Calu3 (cell line): ENCODE results near the gene DLGAP1. TPM values are rescaled to one million over a fixed set of nuclear protein-coding genes. Genes with fewer than 3 reads are reported as not detected.
A peak's percentile ranks its signal among the peaks of the same experiment; 100 is the strongest.
"Not testable (repeated sequence)": the region's sequence is repeated elsewhere in the genome, so short reads cannot be mapped to it uniquely, and the experiment has no call there.

Experiments used
- BruUV-seq: library from RNA; stranded (reverse); fragments of 400-500 nt; replicated peaks from 2 replicates; lab custom pipeline; 2021; lab: Mats Ljungman, UMichigan
- CTCF ChIA-PET: fragments of 300-600 bp; sonication (Branson Sonifier 250); formaldehyde crosslinking; loops from one replicate; lab custom pipeline; 2022; ENCODE audit warnings: antibody characterized with exemption; lab: Charles Lee
- DNase-seq: peaks from one replicate; pipeline ENCODE4 v3.0.0; 2022
- H3K27ac Mint-ChIP-seq: one replicate; pipeline ENCODE4 v1.8.0; 2022; ENCODE audit warnings: mixed read lengths; ENCODE audit not compliant: unreplicated experiment
- H3K27me3 Mint-ChIP-seq: one replicate; pipeline ENCODE4 v1.8.0; 2022; ENCODE audit warnings: mixed read lengths; ENCODE audit not compliant: unreplicated experiment
- H3K36me3 Mint-ChIP-seq: one replicate; pipeline ENCODE4 v1.8.0; 2022; ENCODE audit warnings: mild to moderate bottlenecking, moderate library complexity, mixed read lengths; ENCODE audit not compliant: insufficient read depth, unreplicated experiment
- H3K4me1 Mint-ChIP-seq: one replicate; pipeline ENCODE4 v1.8.0; 2022; ENCODE audit warnings: mild to moderate bottlenecking, low read depth, mixed read lengths; ENCODE audit not compliant: unreplicated experiment
- H3K4me3 Mint-ChIP-seq: one replicate; pipeline ENCODE4 v1.8.0; 2022; ENCODE audit warnings: mild to moderate bottlenecking, low read depth, moderate library complexity, mixed read lengths; ENCODE audit not compliant: unreplicated experiment
- H3K9me3 Mint-ChIP-seq: one replicate; pipeline ENCODE4 v1.8.0; 2022; ENCODE audit warnings: low read depth, mixed read lengths; ENCODE audit not compliant: unreplicated experiment
- CTCF ChIP-seq: fragments of 200-600 bp; IDR thresholded peaks from one replicate; pipeline ENCODE4 v1.8.0; 2022; ENCODE audit warnings: antibody characterized with exemption; ENCODE audit not compliant: unreplicated experiment
- intact Hi-C: fragments of 100-400 bp; cut with micrococcal nuclease; formaldehyde crosslinking; loops from one replicate; pipeline ENCODE4 v1.10.0; 2022; ENCODE audit not compliant: unreplicated experiment
- total RNA-seq: library from RNA; stranded (reverse); gene quantifications from 2 replicates; pipeline ENCODE4 v1.2.3, GENCODE V29; 2022

DLGAP1 gene
- total RNA-seq, 1 experiment from 2014 or later: 9.0 TPM

GRCh38 chr18:3652380-3653262 is 802.5 kb downstream of the DLGAP1 start:
- BruUV-seq: TSS peak; percentile 98
- Mint-ChIP-seq H3K4me3 (peak overlapping the region; percentile 67), H3K9me3 (no peaks in the 10 kb centered on the region), H3K36me3 (peaks cover 43% of the 10 kb centered on the region), H3K4me1 (peaks cover 69% of the 10 kb centered on the region), H3K27ac (peak overlapping the region; percentile 100), H3K27me3 (peaks cover 12% of the 10 kb centered on the region)
- peak; percentile 90 for DNase-seq
- CTCF ChIA-PET: interaction anchor here (0.7 to 2.6 kb wide), 8 partner anchors 13 to 59 kb away, joined by 3 to 30 read pairs (median 4); no protein-coding TSS in a partner anchor
- intact Hi-C loops: loop anchor here (1.0 to 2.0 kb wide), 2 partner anchors 28 to 48 kb away; no protein-coding TSS in a partner anchor
- no peak for TF ChIP-seq CTCF

- Mint-ChIP-seq H3K4me1 (peaks cover 65% of the 10 kb centered on the region), H3K36me3 (peaks cover 43% of the 10 kb centered on the region), H3K4me3 (no peak overlapping the region), H3K27me3 (peaks cover 12% of the 10 kb centered on the region), H3K27ac (peak overlapping the region; percentile 100), H3K9me3 (no peaks in the 10 kb centered on the region)
- no peak for DNase-seq
- no peak for TF ChIP-seq CTCF
- CTCF ChIA-PET: no interaction called here
- intact Hi-C loops: no loop called here
- no TSS peak for BruUV-seq
Measured at GRCh38 chr18:3651266-3651665, 803.8 kb downstream of the DLGAP1 start.

- H3K4me3 Mint-ChIP-seq, CTCF ChIA-PET, intact Hi-C loops, BruUV-seq, H3K9me3 Mint-ChIP-seq, DNase-seq: not testable (repeated sequence)
- Mint-ChIP-seq H3K27me3 (peaks cover 12% of the 10 kb centered on the region), H3K36me3 (peaks cover 43% of the 10 kb centered on the region), H3K4me1 (peaks cover 58% of the 10 kb centered on the region), H3K27ac (peak overlapping the region; percentile 45)
Measured at GRCh38 chr18:3650521-3651042, 804.5 kb downstream of the DLGAP1 start.

GRCh38 chr18:3649633-3650426 is 805.3 kb downstream of the DLGAP1 start:
- Mint-ChIP-seq H3K9me3 (no peaks in the 10 kb centered on the region), H3K27ac (peak overlapping the region; percentile 48), H3K36me3 (peaks cover 35% of the 10 kb centered on the region), H3K27me3 (peaks cover 12% of the 10 kb centered on the region), H3K4me1 (peaks cover 51% of the 10 kb centered on the region), H3K4me3 (no peak overlapping the region)
- CTCF ChIA-PET: no interaction called here
- BruUV-seq: no TSS peak
- no peak for TF ChIP-seq CTCF
- peak; percentile 30 for DNase-seq
- intact Hi-C loops: no loop called here
